Psoas muscle (tissue), 8 donors: ENCODE results near the gene CABP5. TPM values are rescaled to one million over a fixed set of nuclear protein-coding genes. Genes with fewer than 3 reads are reported as not detected.

Source experiments
- ATAC-seq, 4 donors: fragments of 200-7000 bp; cut with Tn5 transposase; one replicate each; pipeline ENCODE4 v1.9.1; 2020; ENCODE audit warnings: moderate library complexity in 3 of 4, mild to moderate bottlenecking in 2 of 4
- DNase-seq, 2 donors: peaks; one replicate each; pipeline ENCODE4 v3.0.0-alpha.2; 2020
- H3K27ac ChIP-seq: fragments of 200-600 bp; one replicate; pipeline ENCODE4 v1.8.0; 2022
- H3K27me3 ChIP-seq, 3 donors: fragments of 200-600 bp in 1 of 3; one replicate each; pipeline versions ENCODE4 v1.6.1 to v1.8.0; 2013 to 2022; ENCODE audit warnings: low read length in 2 of 3, mild to moderate bottlenecking in 2 of 3, moderate library complexity in 1 of 3; ENCODE audit not compliant: insufficient read depth in 3 of 3
- H3K36me3 ChIP-seq, 2 donors: fragments of 200-600 bp in 1 of 2; one replicate each; pipeline versions ENCODE4 v1.6.1 to v1.8.0; 2013 to 2022; ENCODE audit warnings: low read depth in 1 of 2, mild to moderate bottlenecking in 1 of 2, moderate library complexity in 1 of 2; ENCODE audit not compliant: insufficient read depth in 1 of 2
- H3K4me1 ChIP-seq: fragments of 200-600 bp; one replicate; pipeline ENCODE4 v1.8.0; 2022
- H3K4me3 ChIP-seq: fragments of 200-600 bp; one replicate; pipeline ENCODE4 v1.8.0; 2022; ENCODE audit warnings: mild to moderate bottlenecking
- H3K9me3 ChIP-seq: fragments of 200-600 bp; one replicate; pipeline ENCODE4 v1.8.0; 2022
- CTCF ChIP-seq: fragments of 200-600 bp; IDR thresholded peaks from one replicate; pipeline ENCODE4 v1.8.0; 2022; ENCODE audit warnings: antibody characterized with exemption
- WGBS, 3 donors: extraction: QIAGEN DNeasy Blood & Tissue Kit; methylation state at CpG; one replicate each; pipeline versions ENCODE4 v1.1.6 to v1.1.7; 2013; 5-methylcytosine and 5-hydroxymethylcytosine counted together
- intact Hi-C, 2 donors: fragments of 100-400 bp; cut with DNase I; formaldehyde crosslinking; loops; one replicate each; pipeline versions ENCODE4 v1.11.0 to v1.14.2; 2022
- polyA plus RNA-seq, 3 donors: library from polyadenylated mRNA; stranded (reverse); fragments of 200-250 nt; gene quantifications; one replicate each; pipeline ENCODE4 v1.2.3, GENCODE V29; 2013
- total RNA-seq, 4 donors: library from RNA; stranded (reverse); fragmentation: NEBNext Ultra II Directional in 2 of 4; extraction: Animal tissue kit (Norgen Biotek cat#: 25700) in 2 of 4; gene quantifications; one replicate each; pipeline versions ENCODE4 v1.2.1 to v1.2.4, GENCODE V29; 2021 to 2023
- donor health status: healthy with polysubstance abuse.
- donor health status: DM: no; HTN: no; CAD: no; lungs with moderate emphysema.
- donor health status: Bipolar disorder and iron deficiency.
- donor health status: healthy.
- donor health status: DM: yes; HTN: yes; CAD: no.
- donor health status: DM: no; HTN: no; CAD: no.
- donor health status: DM: no; HTN: no; CAD: no.
- donor health status: DM: yes; HTN: yes; CAD: no.

The CABP5 gene
- total and polyA plus RNA-seq, 7 donors = 0.18 TPM; not detected in 6

- H3K27ac ChIP-seq = no peak within 1 kb of the TSS
- H3K27me3 ChIP-seq = peaks cover 0 to 21% (median 1%) of the 10 kb centered on the region in 3 donors
- DNase-seq = no peak
- intact Hi-C loops = no loop called here
- 45 to 51% (median 46%) methylated on average over 5 of the region's 5 CpGs for WGBS, 3 donors
- TF ChIP-seq CTCF = no peak
- no peak for ATAC-seq
- H3K4me1 ChIP-seq = no peaks in the 10 kb centered on the region
- H3K36me3 ChIP-seq = no peaks in the 10 kb centered on the region
- H3K4me3 ChIP-seq = no peak within 1 kb of the TSS
- no peaks in the 10 kb centered on the region for H3K9me3 ChIP-seq
These were observed 49.6 kb downstream of the CABP5 start, which contains the start of gene ELSPBP1 for GRCh38 chr19:47994209-47994802. TSS of gene ELSPBP1 (plus strand) at chr19:47994632. CDS start at chr19:48008668, 14,036 bp downstream.

- WGBS, 3 donors = 56 to 63% (median 56%) methylated on average over 2 of the region's 2 CpGs
- H3K4me1 ChIP-seq = no peaks in the 10 kb centered on the region
- TF ChIP-seq CTCF = no peak
- no peak for ATAC-seq
- H3K4me3 ChIP-seq = no peak within 1 kb of the TSS
- peaks cover 0 to 21% (median 1%) of the 10 kb centered on the region in 3 donors for H3K27me3 ChIP-seq
- no peaks in the 10 kb centered on the region for H3K36me3 ChIP-seq
- DNase-seq = no peak
- no peaks in the 10 kb centered on the region for H3K9me3 ChIP-seq
- intact Hi-C loops = no loop called here
- no peak within 1 kb of the TSS for H3K27ac ChIP-seq
These were observed 51.8 kb downstream of the CABP5 start, which contains the start of gene BSPH1 for GRCh38 chr19:47992070-47992469. TSS of gene BSPH1 (minus strand) at chr19:47992170. CDS start at chr19:47992081, 89 bp downstream.

- ATAC-seq = no peak
These were observed 52.6 kb downstream of the CABP5 start for GRCh38 chr19:47991191-47991808.

More at GRCh38 chr19:47991191-47991808, 52.6 kb downstream of the CABP5 start:
- Histone ChIP-seq H3K9me3 (no peaks in the 10 kb centered on the region), H3K27ac (no peak overlapping the region), H3K4me3 (no peak overlapping the region), H3K27me3 (peaks cover 0 to 18% (median 1%) of the 10 kb centered on the region in 3 donors), H3K4me1 (no peaks in the 10 kb centered on the region), H3K36me3 (no peaks in the 10 kb centered on the region)
- 33 to 45% (median 43%) methylated on average over 10 of the region's 10 CpGs for WGBS, 3 donors
- no peak for TF ChIP-seq CTCF
- no peak for DNase-seq
- intact Hi-C loops = no loop called here

Other genes starting within 250 kb of the CABP5 start
- gene TPRX1, start 239.5 kb downstream of the CABP5 start, total RNA-seq = not detected
- not detected for gene TPRX1, start 239.5 kb downstream of the CABP5 start, polyA plus RNA-seq
- gene CRX, start 222.1 kb downstream of the CABP5 start, total RNA-seq = not detected
- gene CRX, start 222.1 kb downstream of the CABP5 start, polyA plus RNA-seq = under 1 TPM in 1 of 3 donors, not detected in 2; 0.01 TPM
- not detected for gene TPRX2, start 184.8 kb downstream of the CABP5 start, total RNA-seq
- not detected for gene TPRX2, start 184.8 kb downstream of the CABP5 start, polyA plus RNA-seq
- gene SULT2A1, start 157.8 kb downstream of the CABP5 start, total RNA-seq = not detected
- not detected for gene SULT2A1, start 157.8 kb downstream of the CABP5 start, polyA plus RNA-seq
- not detected for gene BSPH1, start 51.9 kb downstream of the CABP5 start, total RNA-seq
- gene BSPH1, start 51.9 kb downstream of the CABP5 start, polyA plus RNA-seq = not detected
- not detected for gene ELSPBP1, start 49.4 kb downstream of the CABP5 start, total RNA-seq
- gene ELSPBP1, start 49.4 kb downstream of the CABP5 start, polyA plus RNA-seq = not detected
- 100 to 1,000 TPM in 1 of 4 donors, 10 to 100 TPM in 3; 34.2 to 114 (median 70.8) TPM for gene PLA2G4C, start 66.7 kb upstream of the CABP5 start, total RNA-seq
- gene PLA2G4C, start 66.7 kb upstream of the CABP5 start, polyA plus RNA-seq = 10 to 100 TPM; 11.8 to 23.9 (median 21.9) TPM
- 1 to 10 TPM; 2.6 to 4.9 (median 3.1) TPM for gene LIG1, start 126.3 kb upstream of the CABP5 start, total RNA-seq
- 1 to 10 TPM; 3.3 to 5.2 (median 3.4) TPM for gene LIG1, start 126.3 kb upstream of the CABP5 start, polyA plus RNA-seq
- 1 to 10 TPM; 4.3 to 8.0 (median 5.7) TPM for gene ZSWIM9, start 126.6 kb upstream of the CABP5 start, total RNA-seq
- 10 to 100 TPM in 1 of 3 donors, 1 to 10 TPM in 2; 3.0 to 10.5 (median 4.7) TPM for gene ZSWIM9, start 126.6 kb upstream of the CABP5 start, polyA plus RNA-seq
- gene CARD8, start 211.8 kb upstream of the CABP5 start, total RNA-seq = 10 to 100 TPM; 21.8 to 36.2 (median 31.2) TPM
- gene CARD8, start 211.8 kb upstream of the CABP5 start, polyA plus RNA-seq = 10 to 100 TPM; 15.7 to 26.0 (median 21.2) TPM
- under 1 TPM in 1 of 4 donors, not detected in 3; 0.20 TPM for gene ZNF114, start 226.0 kb upstream of the CABP5 start, total RNA-seq
- gene ZNF114, start 226.0 kb upstream of the CABP5 start, polyA plus RNA-seq = under 1 TPM; 0.04 to 0.13 (median 0.05) TPM